H1 (cell line): ENCODE data around the gene CDK19. TPM values are rescaled to one million over a fixed set of nuclear protein-coding genes. Genes with fewer than 3 reads are reported as not detected.

Source experiments
- CTCF ChIA-PET: fragments of 300-600 bp; sonication (Branson Sonifier 250); formaldehyde crosslinking; loops from one replicate; lab custom pipeline; 2021; ENCODE audit not compliant: partially characterized antibody; lab: Charles Lee
- POLR2A ChIA-PET: fragments of 300-600 bp; sonication (Branson Sonifier 250); formaldehyde crosslinking; loops from one replicate; lab custom pipeline; 2021; ENCODE audit warnings: inconsistent platforms; ENCODE audit not compliant: partially characterized antibody; lab: Charles Lee
- DNase-seq, 2 experiments: peaks; one replicate each; pipeline versions ENCODE4 v3.0.0 to v3.0.0-alpha.2; 2010 to 2022; ENCODE audit warnings: low spot score in 2 of 2, low read depth in 1 of 2, mixed read lengths in 1 of 2
- FAIRE-seq: peaks from 2 replicates; lab custom pipeline; 2011; peaks lifted over from hg19 to GRCh38; lab: Jason Lieb, UNC
- H2AFZ ChIP-seq: 2 replicates; pipeline ENCODE4 v1.8.1; 2012; ENCODE audit warnings: low read length, inconsistent platforms
- H2AK5ac ChIP-seq: 2 replicates; pipeline ENCODE4 v1.6.1; 2013; ENCODE audit warnings: low read depth, low read length
- H2BK120ac ChIP-seq: replicated peaks from 2 replicates; pipeline ENCODE3; 2013; ENCODE audit warnings: low read depth, low read length, inconsistent platforms
- H2BK12ac ChIP-seq: 2 replicates; pipeline ENCODE4 v1.6.1; 2013; ENCODE audit warnings: low read depth, low read length
- H2BK15ac ChIP-seq: 2 replicates; pipeline ENCODE4 v1.6.1; 2013; ENCODE audit warnings: low read length
- H2BK20ac ChIP-seq: 2 replicates; pipeline ENCODE4 v1.6.1; 2013; ENCODE audit warnings: low read length
- H2BK5ac ChIP-seq: 2 replicates; pipeline ENCODE4 v1.6.1; 2013; ENCODE audit warnings: low read depth, low read length
- H3K14ac ChIP-seq: 2 replicates; pipeline ENCODE4 v1.6.1; 2013; ENCODE audit warnings: inconsistent platforms; ENCODE audit not compliant: insufficient read length
- H3K18ac ChIP-seq: 2 replicates; pipeline ENCODE4 v1.6.1; 2013; ENCODE audit warnings: low read length; ENCODE audit errors: extremely low read depth
- H3K23ac ChIP-seq: 2 replicates; pipeline ENCODE4 v1.6.1; 2013; ENCODE audit warnings: inconsistent platforms; ENCODE audit not compliant: insufficient read length
- H3K23me2 ChIP-seq: 2 replicates; pipeline ENCODE4 v1.6.1; 2013; ENCODE audit warnings: low read depth, low read length
- H3K27ac ChIP-seq: 2 replicates; pipeline ENCODE4 v1.6.1; 2011; ENCODE audit warnings: low read depth, low read length, inconsistent platforms
- H3K27me3 ChIP-seq, 4 experiments: replicated peaks in 1 of 4; 1 replicate in 1 of 4; 2 replicates in 3 of 4; pipeline versions ENCODE4 v1.6.1 to v1.8.1; 2011 to 2013; ENCODE audit warnings: low read length in 3 of 4, mild to moderate bottlenecking in 3 of 4, inconsistent platforms in 2 of 4, mixed read lengths in 2 of 4, moderate library complexity in 1 of 4; ENCODE audit not compliant: control insufficient read depth in 3 of 4, insufficient read depth in 3 of 4; ENCODE audit errors: extremely low read depth in 1 of 4
- H3K36me3 ChIP-seq, 4 experiments: 2 replicates each; pipeline versions ENCODE4 v1.6.1 to v1.8.1; 2011 to 2013; ENCODE audit warnings: mild to moderate bottlenecking in 4 of 4, low read length in 3 of 4, moderate library complexity in 2 of 4, control low read depth in 1 of 4, inconsistent platforms in 1 of 4; ENCODE audit not compliant: insufficient read depth in 4 of 4, control insufficient read depth in 2 of 4
- H3K4ac ChIP-seq: replicated peaks from 2 replicates; pipeline ENCODE3; 2013; ENCODE audit warnings: low read length, low read depth, mixed read lengths, inconsistent platforms; ENCODE audit not compliant: insufficient read length
- H3K4me1 ChIP-seq, 4 experiments: replicated peaks in 1 of 4; 1 replicate in 1 of 4; 2 replicates in 3 of 4; pipeline versions ENCODE4 v1.6.1 to v1.8.1; 2011 to 2013; ENCODE audit warnings: low read length in 3 of 4, inconsistent platforms in 2 of 4, mixed read lengths in 1 of 4; ENCODE audit not compliant: insufficient read depth in 4 of 4, control insufficient read depth in 3 of 4
- H3K4me2 ChIP-seq, 2 experiments: 2 replicates each; pipeline versions ENCODE4 v1.6.1 to v1.8.1; 2011 to 2013; ENCODE audit warnings: low read depth in 2 of 2, low read length in 2 of 2, control low read depth in 1 of 2, inconsistent platforms in 1 of 2, mild to moderate bottlenecking in 1 of 2; ENCODE audit not compliant: insufficient read depth in 1 of 2
- H3K4me3 ChIP-seq, 4 experiments: fragments of 200-600, 300-600 bp in 1 of 4; sonication (generic), shearing (Covaris generic), sonication (Bioruptor Twin) in 1 of 4; 2 replicates each; pipeline versions ENCODE4 v1.5.1 to v1.8.1; 2011 to 2016; ENCODE audit warnings: low read length in 4 of 4, low read depth in 3 of 4, control low read depth in 2 of 4, inconsistent platforms in 2 of 4, mild to moderate bottlenecking in 2 of 4, mixed read lengths in 1 of 4, moderate library complexity in 1 of 4; ENCODE audit not compliant: insufficient read depth in 2 of 4; ENCODE audit errors: extremely low read depth in 1 of 4
- H3K56ac ChIP-seq: replicated peaks from 2 replicates; pipeline ENCODE3; 2013; ENCODE audit warnings: low read depth, mild to moderate bottlenecking, mixed read lengths, low read length, inconsistent platforms; ENCODE audit not compliant: insufficient read length
- H3K79me1 ChIP-seq: 2 replicates; pipeline ENCODE4 v1.6.1; 2013; ENCODE audit warnings: low read depth, low read length, control low read depth
- H3K79me2 ChIP-seq, 2 experiments: 2 replicates each; pipeline versions ENCODE4 v1.6.1 to v1.8.1; 2012 to 2013; ENCODE audit warnings: low read length in 2 of 2, mild to moderate bottlenecking in 2 of 2, inconsistent platforms in 1 of 2; ENCODE audit not compliant: insufficient read depth in 2 of 2, control insufficient read depth in 1 of 2
- H3K9ac ChIP-seq, 4 experiments: replicated peaks in 1 of 4; 1 replicate in 1 of 4; 2 replicates in 3 of 4; pipeline versions ENCODE4 v1.6.1 to v1.8.1; 2011 to 2013; ENCODE audit warnings: low read depth in 3 of 4, low read length in 3 of 4, control low read depth in 2 of 4, mild to moderate bottlenecking in 2 of 4, moderate library complexity in 2 of 4, inconsistent platforms in 1 of 4; ENCODE audit errors: extremely low read depth in 1 of 4
- H3K9me3 ChIP-seq, 2 experiments: 2 replicates each; pipeline versions ENCODE4 v1.6.1 to v1.8.1; 2012 to 2013; ENCODE audit warnings: mild to moderate bottlenecking in 2 of 2, moderate library complexity in 2 of 2, control low read depth in 1 of 2, inconsistent platforms in 1 of 2, low read depth in 1 of 2, low read length in 1 of 2, mixed read lengths in 1 of 2; ENCODE audit not compliant: insufficient read depth in 2 of 2
- H4K20me1 ChIP-seq, 2 experiments: replicated peaks in 1 of 2; 2 replicates each; pipeline versions ENCODE3 to v1.8.1; 2011 to 2013; ENCODE audit warnings: inconsistent platforms in 2 of 2, low read length in 2 of 2, mild to moderate bottlenecking in 1 of 2; ENCODE audit not compliant: insufficient read depth in 2 of 2, control insufficient read depth in 1 of 2
- H4K5ac ChIP-seq: 2 replicates; pipeline ENCODE4 v1.6.1; 2013; ENCODE audit warnings: low read length, low read depth, mixed read lengths, inconsistent platforms; ENCODE audit not compliant: insufficient read length
- H4K8ac ChIP-seq: 2 replicates; pipeline ENCODE4 v1.8.0; 2013; ENCODE audit warnings: mild to moderate bottlenecking, moderate library complexity, low read length, inconsistent platforms; ENCODE audit not compliant: insufficient read depth; ENCODE audit errors: extremely low read depth
- H4K91ac ChIP-seq: replicated peaks from 2 replicates; pipeline ENCODE3; 2013; ENCODE audit warnings: low read length, mixed read lengths, inconsistent platforms; ENCODE audit not compliant: insufficient read length
- NRF1 ChIP-seq: IDR thresholded peaks from 2 replicates; pipeline ENCODE4 v1.6.1; 2011; ENCODE audit warnings: mild to moderate bottlenecking, low read depth, low read length, improper control_type of control experiment
- POU5F1 ChIP-seq: IDR thresholded peaks from 2 replicates; pipeline ENCODE4 v1.6.1; 2011; ENCODE audit warnings: low read depth, mild to moderate bottlenecking, low read length, moderate library complexity
- WGBS, 2 experiments: shearing (Covaris generic) in 1 of 2; methylation state at CpG; one replicate each; pipeline versions ENCODE4 v1.1.6 to v1.1.7; 2013 to 2015; ENCODE audit warnings: low lambda C conversion rate in 2 of 2, mixed read lengths in 2 of 2, inconsistent platforms in 1 of 2, low coverage in 1 of 2, missing lambda C conversion rate in 1 of 2; ENCODE audit not compliant: insufficient replicate concordance in 2 of 2, insufficient coverage in 1 of 2, insufficient read length in 1 of 2; ENCODE audit errors: extremely low coverage in 1 of 2, missing lambda C conversion rate in 1 of 2; 5-methylcytosine and 5-hydroxymethylcytosine counted together
- polyA plus RNA-seq, 7 experiments: library from polyadenylated mRNA; depleted of rRNA in 3 of 7; stranded (reverse) in 5 of 7; unstranded in 2 of 7; fragments of >200 nt in 5 of 7; fragments of 200-250 nt in 2 of 7; gene quantifications; 1 replicate in 5 of 7; 2 replicates in 1 of 7; 4 replicates in 1 of 7; pipeline versions ENCODE4 v1.2.1 to v1.2.3, GENCODE V29; 2011 to 2013; ENCODE audit warnings: missing spikeins in 2 of 7, mixed read lengths in 2 of 7
- total RNA-seq: library from RNA; stranded (reverse); fragmentation: NEBNext Ultra II Directional; extraction: Animal tissue kit (Norgen Biotek cat#: 25700); gene quantifications from 2 replicates; pipeline ENCODE4 v1.2.1, GENCODE V29; 2021

Gene CDK19
- total and polyA plus RNA-seq, 2 of the 8 experiments (the other 6 are each of a cell fraction or from before 2014, with no cell fraction given), result 4.9 to 12.6 TPM

- CTCF ChIA-PET, result interaction anchor here (0.6 kb wide), 1 partner anchor 89 kb away, joined by 3 read pairs; no protein-coding TSS in a partner anchor
- Histone ChIP-seq H2BK120ac (no peak overlapping the region), H4K5ac (no peak overlapping the region), H3K4me2 (no peak overlapping the region), H4K8ac (no peak overlapping the region), H3K14ac (no peak overlapping the region), H2AK5ac (no peak overlapping the region), H3K23me2 (no peaks in the 10 kb centered on the region), H3K9ac (no peak overlapping the region), H4K20me1 (no peaks in the 10 kb centered on the region), H3K4me3 (no peak overlapping the region), H4K91ac (no peak overlapping the region), H3K18ac (no peak overlapping the region), H2BK20ac (no peak overlapping the region), H3K56ac (no peak overlapping the region), H3K79me1 (no peaks in the 10 kb centered on the region), H2AFZ (no peak overlapping the region), H3K27ac (no peak overlapping the region), H2BK12ac (no peak overlapping the region), H2BK15ac (no peak overlapping the region), H3K27me3 (no peaks in the 10 kb centered on the region), H2BK5ac (no peak overlapping the region), H3K23ac (no peak overlapping the region), H3K36me3 (no peaks in the 10 kb centered on the region), H3K4ac (no peak overlapping the region), H3K79me2 (no peaks in the 10 kb centered on the region), H3K9me3 (no peaks in the 10 kb centered on the region), H3K4me1 (no peaks in the 10 kb centered on the region)
- WGBS, 2 experiments, result 89% methylated on average over 3 of the region's 3 CpGs; no CpG with 5 or more reads in 1 of the 2 experiments
- POLR2A ChIA-PET, result no interaction called here
- FAIRE-seq, result no peak
- no peak for DNase-seq
- TF ChIP-seq NRF1 (no peak), POU5F1 (no peak)
Observed at GRCh38 chr6:110574817-110575216, 240.5 kb downstream of the CDK19 start.
